GM18909 (cell line): ENCODE measurements around the gene EHBP1.
"Not testable (repeated sequence)": the region's sequence is repeated elsewhere in the genome, so short reads cannot be mapped to it uniquely, and the experiment has no call there.

Experiments
- ATAC-seq: cut with Tn5 transposase; IDR thresholded peaks from one replicate; pipeline ENCODE4 v1.9.1; 2021; ENCODE audit warnings: mild to moderate bottlenecking; ENCODE audit not compliant: unreplicated experiment, poor library complexity

The EHBP1 gene

DNA sequence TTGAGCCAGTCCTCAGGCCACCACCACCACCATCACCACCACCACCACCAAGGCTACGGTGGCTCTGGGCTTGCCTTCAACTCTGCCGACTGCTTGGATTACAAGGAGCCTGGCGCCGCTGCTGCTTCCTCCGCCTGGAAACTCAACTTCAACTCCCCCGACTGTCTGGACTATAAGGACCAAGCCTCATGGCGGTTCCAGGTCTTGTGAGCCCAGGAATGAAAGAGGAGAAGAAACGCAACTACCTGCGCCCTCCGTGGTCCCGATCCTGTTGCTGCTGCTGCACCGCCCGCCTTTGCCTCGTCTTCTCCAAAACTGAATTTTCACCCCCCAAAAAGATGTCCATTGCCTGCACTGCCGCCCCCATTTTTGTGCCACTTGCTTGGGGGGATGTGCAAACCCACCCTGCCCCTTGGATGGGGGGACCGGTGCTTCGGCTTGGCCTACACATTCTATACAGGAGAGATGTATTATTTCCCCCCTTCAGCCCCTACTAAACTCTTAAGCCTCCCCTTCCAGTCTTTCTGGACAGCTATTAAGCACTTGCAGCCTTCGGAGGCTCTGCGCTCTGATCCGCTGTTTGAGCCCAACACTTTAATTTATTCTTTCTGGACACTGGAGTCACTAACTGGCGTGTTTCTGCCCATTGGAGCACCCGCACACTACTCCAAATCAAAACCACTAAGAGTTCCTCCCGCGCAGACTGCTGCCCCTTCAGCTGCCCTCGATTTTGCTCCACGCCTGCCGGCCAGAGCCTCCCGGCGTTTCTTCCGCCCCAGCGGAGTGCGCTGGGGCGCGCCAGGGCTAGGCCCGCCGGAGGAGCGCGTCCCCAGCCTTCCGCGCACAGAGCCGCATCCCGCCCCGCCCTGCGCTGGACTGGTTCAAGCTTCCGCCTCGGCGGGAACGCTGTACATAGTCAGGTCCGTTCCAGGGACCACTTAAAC, 350.9 kb downstream of the EHBP1 start:
- peak; percentile 39 for ATAC-seq

DNA sequence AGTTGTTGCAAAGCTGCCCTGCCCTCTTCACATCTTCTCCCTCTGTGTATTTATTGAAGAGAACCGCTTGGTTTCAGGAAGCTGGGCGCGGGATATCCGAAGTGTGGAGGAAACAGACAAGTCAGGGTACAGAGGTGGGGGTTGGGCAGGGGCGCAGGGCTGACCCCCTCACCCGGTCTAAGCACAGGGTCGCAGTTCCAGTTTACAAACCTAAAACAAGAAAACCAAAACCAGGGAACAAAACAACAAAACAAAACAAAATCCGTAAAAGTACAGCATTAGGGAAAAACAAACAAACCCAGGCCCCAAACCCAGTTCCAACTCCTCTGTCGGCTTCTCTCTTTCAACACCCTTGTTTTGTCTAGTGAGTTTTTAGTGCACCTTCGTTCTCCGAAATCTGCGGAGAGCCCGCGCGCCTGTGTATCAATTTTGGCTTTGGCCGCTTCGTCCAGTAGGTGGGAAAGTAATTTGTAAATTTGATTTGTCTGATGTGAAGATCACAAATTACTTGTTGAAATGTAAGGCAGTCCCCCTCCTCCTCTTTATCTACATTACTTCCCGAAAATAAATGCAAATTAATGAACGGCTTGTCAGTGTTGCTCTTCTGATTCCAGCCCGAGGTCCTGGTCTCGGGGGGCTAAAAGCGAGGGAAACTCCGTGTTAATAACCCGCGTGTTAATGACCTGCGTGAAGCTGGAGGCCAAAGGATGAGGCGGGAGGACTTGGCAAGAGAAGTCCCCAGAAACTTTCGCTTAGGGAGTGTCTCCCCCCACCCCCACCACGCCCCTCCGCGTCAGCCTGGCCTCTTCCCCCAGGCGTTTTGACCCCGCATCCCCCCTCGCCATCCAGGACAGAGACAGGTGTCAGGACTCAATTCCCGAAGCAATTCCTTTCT, 352.0 kb downstream of the EHBP1 start:
- ATAC-seq, result no peak

DNA sequence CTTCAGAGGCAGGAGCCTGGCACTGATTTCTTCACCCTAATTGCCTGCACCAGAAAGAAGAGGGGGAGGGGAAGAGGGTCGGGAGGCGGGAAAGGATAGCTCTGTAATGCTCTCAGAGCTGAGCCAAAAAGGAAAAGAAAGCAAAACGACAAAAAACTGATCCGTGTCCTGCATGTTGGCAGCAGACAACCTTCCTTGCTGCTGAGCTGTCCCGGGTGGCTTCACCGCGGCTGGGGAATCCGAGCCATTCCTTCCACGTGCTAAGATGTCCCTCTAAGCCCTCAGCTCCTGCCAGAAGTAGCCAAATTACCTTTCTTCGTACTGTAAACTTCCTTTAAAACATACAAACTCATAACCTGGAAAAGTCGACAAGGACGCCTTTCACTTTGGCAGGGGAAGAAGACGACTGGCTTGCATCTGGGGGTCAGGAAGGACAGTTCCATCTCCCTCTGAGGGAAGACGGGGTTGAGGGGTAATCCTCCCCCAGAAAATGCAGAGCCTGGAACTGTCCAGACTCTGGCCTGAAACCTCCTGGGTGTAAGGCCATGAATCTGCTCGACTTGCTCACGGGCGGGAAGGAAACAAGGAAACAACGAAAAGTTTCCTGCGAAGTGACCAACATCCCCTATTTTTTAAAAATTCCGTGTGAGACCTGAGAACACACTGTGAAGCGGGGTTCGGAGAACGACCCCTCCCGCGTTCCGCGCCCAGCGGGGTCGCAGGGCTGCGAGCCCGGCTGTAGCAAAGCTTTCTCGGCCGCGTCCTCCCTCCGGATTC, 352.8 kb downstream of the EHBP1 start:
- no peak for ATAC-seq

DNA sequence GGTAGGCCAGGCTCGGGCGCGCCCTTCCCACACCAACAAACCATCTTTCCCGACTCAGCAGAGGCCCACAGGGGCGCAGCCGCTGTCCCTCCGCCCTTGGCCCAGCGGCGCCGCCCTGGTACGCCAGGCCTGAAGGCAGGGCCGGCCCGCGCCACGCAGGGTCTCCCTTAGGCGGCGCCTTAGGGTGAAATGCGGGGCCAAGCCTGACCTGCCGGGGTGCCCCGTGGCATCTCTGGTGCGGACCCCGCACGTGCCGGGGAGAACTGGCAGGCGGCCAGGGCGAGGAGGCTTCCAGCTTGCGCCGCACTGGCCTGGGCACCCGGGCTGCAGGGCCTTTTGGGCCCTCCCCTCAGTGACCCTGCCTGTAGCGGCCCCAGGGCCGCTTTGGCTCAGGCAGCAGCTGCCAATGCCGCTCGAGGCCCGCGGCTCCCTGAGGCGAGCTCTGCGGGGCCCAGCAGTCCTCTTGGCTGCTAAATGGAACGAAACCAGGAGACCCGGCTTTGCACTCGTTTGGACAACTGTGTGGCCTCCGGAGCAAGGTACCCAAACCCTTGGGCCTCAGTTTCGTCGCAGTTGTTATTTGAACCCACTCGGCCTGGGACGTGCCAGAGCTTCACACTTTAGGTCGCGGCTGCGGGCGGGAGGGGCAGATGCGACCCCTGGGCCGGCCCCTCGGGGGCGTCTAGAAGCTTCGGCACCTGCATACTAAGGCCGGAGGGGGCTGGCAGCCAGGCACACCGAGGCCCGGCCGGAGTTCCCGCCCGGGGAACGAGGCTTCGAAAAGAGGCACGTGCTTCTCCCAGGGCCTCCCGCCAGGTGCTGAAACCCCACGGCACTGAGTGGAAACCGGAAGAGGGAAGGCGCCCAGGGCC, 353.6 kb downstream of the EHBP1 start:
- no peak for ATAC-seq

- no peak for ATAC-seq
These were observed 354.4 kb downstream of the EHBP1 start for GRCh38 chr2:63059793-63060471.

DNA sequence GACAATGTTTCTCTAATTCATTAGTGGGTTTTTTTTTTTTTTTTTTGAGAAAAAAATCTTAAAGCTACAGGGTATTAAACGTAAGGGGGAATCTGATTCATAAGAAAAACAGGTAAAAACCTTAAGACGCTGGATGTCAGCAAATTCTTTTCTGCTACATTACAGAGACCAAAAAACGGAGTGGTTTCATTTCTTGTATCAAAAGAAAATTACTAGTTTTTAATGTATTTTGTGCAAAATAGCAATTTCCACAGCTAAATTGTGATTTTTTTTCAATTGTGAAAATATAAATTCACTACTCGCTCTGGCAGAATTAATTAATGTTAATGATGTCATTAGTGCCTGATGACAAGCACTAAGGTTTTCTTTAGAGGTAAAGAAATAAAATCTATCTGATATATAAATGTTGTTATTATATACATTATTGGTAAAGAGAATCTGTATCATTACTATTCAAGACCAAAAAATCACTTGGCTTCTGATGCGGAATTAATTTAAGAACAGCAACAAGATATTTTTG, 355.0 kb downstream of the EHBP1 start:
- no peak for ATAC-seq

GRCh38 chr2:63064197-63064596, 358.7 kb downstream of the EHBP1 start:
- ATAC-seq, result no peak

GRCh38 chr2:63064661-63065060, 359.1 kb downstream of the EHBP1 start:
- no peak for ATAC-seq

- no peak for ATAC-seq
These were observed 360.8 kb downstream of the EHBP1 start for GRCh38 chr2:63066265-63066664.

DNA sequence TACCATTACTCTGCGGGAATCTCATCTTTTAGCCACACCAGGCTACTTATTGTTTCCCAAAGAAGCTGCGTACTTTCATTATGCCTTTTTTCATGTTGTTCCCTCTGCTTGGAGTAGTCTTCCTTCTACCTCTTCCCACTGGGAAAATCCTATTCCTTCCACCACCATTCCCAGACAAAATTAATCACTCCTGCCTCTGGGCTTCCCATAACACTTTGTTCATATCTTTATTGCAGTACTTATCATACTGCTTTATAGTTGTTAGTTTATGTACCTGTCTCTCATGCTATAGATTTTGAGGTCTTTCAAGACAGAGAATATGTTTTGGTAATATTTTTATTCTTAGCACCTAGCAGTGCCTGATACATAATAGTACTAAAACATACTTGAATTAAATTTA, 361.3 kb downstream of the EHBP1 start:
- no peak for ATAC-seq

- no peak for ATAC-seq
These were observed 366.2 kb downstream of the EHBP1 start for GRCh38 chr2:63071664-63072063.

- no peak for ATAC-seq
These were observed 368.5 kb downstream of the EHBP1 start for GRCh38 chr2:63073994-63074393.

GRCh38 chr2:63074399-63074798, 368.9 kb downstream of the EHBP1 start:
- not testable (repeated sequence) for ATAC-seq

- no peak for ATAC-seq
These were observed 373.5 kb downstream of the EHBP1 start for GRCh38 chr2:63078852-63079606.

- no peak for ATAC-seq
These were observed 375.9 kb downstream of the EHBP1 start for GRCh38 chr2:63081404-63081803.

DNA sequence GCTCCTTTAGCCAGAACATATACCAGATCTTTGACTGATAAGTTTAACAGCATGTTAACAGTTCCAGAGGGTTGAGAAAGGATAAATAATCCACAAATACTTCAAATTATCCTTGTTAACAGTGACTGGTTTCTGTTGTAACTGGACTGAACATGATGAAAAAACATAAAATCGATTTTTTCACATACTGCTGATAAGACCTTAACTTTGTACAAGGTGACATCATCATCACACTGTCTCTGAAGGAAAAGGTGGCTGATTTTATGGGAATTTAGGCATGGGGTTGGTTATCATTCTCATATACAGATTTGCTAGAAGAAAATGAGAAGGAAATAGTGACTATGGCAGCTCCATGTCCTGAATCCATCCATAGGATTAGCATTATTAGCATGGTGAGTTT, 381.2 kb downstream of the EHBP1 start:
- ATAC-seq, result no peak

DNA sequence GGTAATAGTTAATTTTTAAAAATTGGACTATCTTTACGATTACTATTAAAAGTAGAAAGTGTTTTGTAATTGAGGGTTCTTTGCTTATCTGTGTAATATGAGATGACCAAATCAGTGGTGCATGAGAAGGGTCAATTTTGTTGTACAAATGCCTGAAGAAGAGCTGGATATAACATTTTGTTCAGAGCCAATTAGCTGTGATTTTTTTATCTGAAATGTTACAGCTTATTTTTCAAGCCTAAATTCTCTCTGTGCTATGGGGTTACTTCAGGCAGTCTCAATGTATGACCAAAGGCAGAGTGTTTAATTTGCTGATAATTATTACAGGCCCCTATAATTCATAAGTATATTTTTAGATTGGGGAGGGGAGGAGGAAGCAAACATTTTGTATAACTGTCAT, 386.9 kb downstream of the EHBP1 start:
- no peak for ATAC-seq

GRCh38 chr2:63092857-63093256, 387.3 kb downstream of the EHBP1 start:
- ATAC-seq, result no peak
